ENCODE measurements around the gene LRRC43. TPM values are rescaled to one million over a fixed set of nuclear protein-coding genes. Genes with fewer than 3 reads are reported as not detected.
A peak's percentile ranks its signal among the peaks of the same experiment; 100 is the strongest.

Gene LRRC43
- total RNA-seq, 2 experiments from 2014 or later = not detected

DNA sequence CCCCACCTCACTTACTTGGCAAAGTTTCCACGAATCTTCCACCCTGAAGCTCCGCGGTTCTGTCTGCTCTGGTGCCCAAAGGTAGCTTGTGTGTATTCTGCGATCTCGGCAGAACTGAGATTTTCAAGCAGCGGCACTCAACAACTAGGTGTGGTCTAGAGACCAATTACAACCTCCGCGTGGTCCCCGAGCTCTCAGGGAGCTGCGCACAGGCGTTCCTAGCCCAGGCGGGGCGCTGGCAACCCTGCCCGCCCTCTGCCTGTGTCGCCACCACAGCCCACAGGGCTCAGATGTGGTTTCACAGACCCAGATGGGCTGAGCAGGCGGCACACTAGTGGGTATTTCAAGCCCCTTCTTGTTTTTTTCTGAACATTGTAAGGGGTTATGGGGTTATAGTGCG, 44.4 kb downstream of the LRRC43 start:
- intact Hi-C loops (cut with DNase I, micrococcal nuclease) = loop anchor here (2.0 to 5.0 kb wide), 4 partner anchors 17 to 745 kb away; partner anchors contain the start of genes DENR (in 1 of the 2), KNTC1 (in 1 of the 2) and RSRC2 (in 1 of the 2)
- POLR2A ChIA-PET = interaction anchor here (2.4 to 7.6 kb wide), 3 partner anchors 17 to 39 kb away, joined by 15 to 123 read pairs (median 49); partner anchors contain the start of gene VPS33A
- H3K4me1 ChIP-seq (ENCODE audit: insufficient read depth, low read length) = peaks cover 37% of the 10 kb centered on the region

DNA sequence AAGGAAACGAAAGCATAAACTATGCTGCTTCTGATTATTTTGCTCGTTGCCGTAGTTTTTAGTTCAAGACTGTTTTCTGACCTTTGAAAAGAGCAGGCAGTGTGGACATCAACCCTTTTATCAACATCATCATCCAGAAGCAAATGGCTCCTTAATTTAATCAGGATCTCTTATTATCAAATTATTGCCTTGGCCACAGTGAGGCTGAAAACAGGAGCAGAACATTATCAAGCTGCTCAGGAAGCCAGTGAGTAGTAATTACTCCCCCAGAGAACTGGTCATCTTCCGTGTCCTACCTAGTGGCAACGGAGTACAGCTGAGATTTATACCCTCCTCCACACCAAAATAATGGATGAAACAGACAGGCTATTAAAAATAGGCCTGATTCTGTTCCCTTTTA, 45.2 kb downstream of the LRRC43 start:
- H3K36me3 Mint-ChIP-seq (ENCODE audit: low read depth) = peaks cover 58% of the 10 kb centered on the region
- H3K27ac ChIP-seq (ENCODE audit: low read depth in 1 of 2, low read length in 2 of 2) = no peak overlapping the region
- H3K27me3 Mint-ChIP-seq = no peaks in the 10 kb centered on the region
- intact Hi-C loops (cut with DNase I, micrococcal nuclease) = loop anchor here in 1 of 2 experiments (1.0 to 5.0 kb wide), 4 partner anchors 37 to 744 kb away; partner anchors contain the start of genes DENR, KNTC1 and RSRC2
- peaks cover 34% of the 10 kb centered on the region for H3K4me1 Mint-ChIP-seq (ENCODE audit: low read depth)
- H3K36me3 ChIP-seq (ENCODE audit: insufficient read depth, low read length) = peaks cover 50% of the 10 kb centered on the region
- H3K27ac Mint-ChIP-seq = no peak overlapping the region
- ChIA-PET CTCF (interaction anchor here (3.4 kb wide), 1 partner anchor 38 kb away, joined by 24 read pairs; the partner anchor contains the start of gene VPS33A), POLR2A (interaction anchor here (3.6 to 7.6 kb wide), 2 partner anchors 17 to 39 kb away, joined by 49 to 123 read pairs; partner anchors contain the start of gene VPS33A)
- DNase-seq (peak in 1 of 14 experiments; percentile 28), ATAC-seq (ENCODE audit: poor library complexity) (no peak)
- peak overlapping the region; percentile 62 for H3K4me3 Mint-ChIP-seq
- no peaks in the 10 kb centered on the region for H3K27me3 ChIP-seq (ENCODE audit: control insufficient read depth in 1 of 2, insufficient read depth in 2 of 2, low read length in 2 of 2)
- H3K4me3 ChIP-seq (ENCODE audit: low read length) = no peak overlapping the region
- no peaks in the 10 kb centered on the region for H3K9me3 ChIP-seq (ENCODE audit: control insufficient read depth in 1 of 2, insufficient read depth in 1 of 2, low read length in 2 of 2)
- TF ChIP-seq, protein P1, sequence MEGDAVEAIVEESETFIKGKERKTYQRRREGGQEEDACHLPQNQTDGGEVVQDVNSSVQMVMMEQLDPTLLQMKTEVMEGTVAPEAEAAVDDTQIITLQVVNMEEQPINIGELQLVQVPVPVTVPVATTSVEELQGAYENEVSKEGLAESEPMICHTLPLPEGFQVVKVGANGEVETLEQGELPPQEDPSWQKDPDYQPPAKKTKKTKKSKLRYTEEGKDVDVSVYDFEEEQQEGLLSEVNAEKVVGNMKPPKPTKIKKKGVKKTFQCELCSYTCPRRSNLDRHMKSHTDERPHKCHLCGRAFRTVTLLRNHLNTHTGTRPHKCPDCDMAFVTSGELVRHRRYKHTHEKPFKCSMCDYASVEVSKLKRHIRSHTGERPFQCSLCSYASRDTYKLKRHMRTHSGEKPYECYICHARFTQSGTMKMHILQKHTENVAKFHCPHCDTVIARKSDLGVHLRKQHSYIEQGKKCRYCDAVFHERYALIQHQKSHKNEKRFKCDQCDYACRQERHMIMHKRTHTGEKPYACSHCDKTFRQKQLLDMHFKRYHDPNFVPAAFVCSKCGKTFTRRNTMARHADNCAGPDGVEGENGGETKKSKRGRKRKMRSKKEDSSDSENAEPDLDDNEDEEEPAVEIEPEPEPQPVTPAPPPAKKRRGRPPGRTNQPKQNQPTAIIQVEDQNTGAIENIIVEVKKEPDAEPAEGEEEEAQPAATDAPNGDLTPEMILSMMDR (IDR thresholded peaks at IDR 0.05) = no peak
- H3K4me1 ChIP-seq (ENCODE audit: insufficient read depth, low read length) = peaks cover 33% of the 10 kb centered on the region
- H3K9me3 Mint-ChIP-seq = no peaks in the 10 kb centered on the region

More for the DNA sequence above, 44.4 kb downstream of the LRRC43 start:
- DNase-seq (peak in 7 of 14 experiments; percentile 13 to 88 (median 41)), ATAC-seq (ENCODE audit: poor library complexity) (no peak)
- CTCF ChIA-PET = interaction anchor here (3.4 kb wide), 1 partner anchor 39 kb away, joined by 24 read pairs; the partner anchor contains the start of gene VPS33A
- TF ChIP-seq, protein P1 (IDR thresholded peaks at IDR 0.05) = no peak
- Mint-ChIP-seq H3K27me3 (no peaks in the 10 kb centered on the region), H3K4me1 (ENCODE audit: low read depth) (peaks cover 34% of the 10 kb centered on the region), H3K27ac (no peak overlapping the region), H3K36me3 (ENCODE audit: low read depth) (peaks cover 59% of the 10 kb centered on the region), H3K4me3 (peak overlapping the region; percentile 78), H3K9me3 (no peaks in the 10 kb centered on the region)
- Histone ChIP-seq H3K9me3 (ENCODE audit: control insufficient read depth in 1 of 2, insufficient read depth in 1 of 2, low read length in 2 of 2) (no peaks in the 10 kb centered on the region), H3K4me3 (ENCODE audit: low read length) (peak overlapping the region; percentile 49), H3K27me3 (ENCODE audit: control insufficient read depth in 1 of 2, insufficient read depth in 2 of 2, low read length in 2 of 2) (no peaks in the 10 kb centered on the region), H3K36me3 (ENCODE audit: insufficient read depth, low read length) (peaks cover 49% of the 10 kb centered on the region), H3K27ac (ENCODE audit: low read depth in 1 of 2, low read length in 2 of 2) (no peak overlapping the region)

DNA sequence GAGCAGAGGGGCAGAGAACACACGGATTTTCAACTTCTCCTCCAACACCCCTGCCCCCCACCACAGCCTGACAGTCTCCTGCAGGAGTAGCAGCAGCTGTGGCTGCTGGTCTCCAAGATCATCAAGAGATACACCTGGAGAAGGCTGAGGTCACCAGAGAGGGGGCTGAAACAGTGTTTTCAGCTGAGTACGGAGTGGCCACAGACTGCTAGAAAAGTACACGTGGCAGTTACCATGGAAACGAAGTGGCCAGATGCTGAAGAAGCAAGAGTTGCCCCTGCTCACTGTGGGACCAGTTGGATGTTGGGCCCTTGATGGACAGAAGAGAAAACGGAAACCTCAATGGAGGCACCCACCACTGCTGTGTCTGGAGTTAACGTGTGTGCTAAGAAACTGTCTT, 47.9 kb downstream of the LRRC43 start:
- H3K4me1 ChIP-seq (ENCODE audit: insufficient read depth, low read length) = peaks cover 13% of the 10 kb centered on the region
- TF ChIP-seq, protein P1 (IDR thresholded peaks at IDR 0.05) = no peak
- intact Hi-C loops (cut with DNase I, micrococcal nuclease) = loop anchor here in 1 of 2 experiments (10.0 kb wide), 1 partner anchor 1744 kb away; the partner anchor contains the start of genes CCDC92 and ZNF664
- no peaks in the 10 kb centered on the region for H3K27me3 ChIP-seq (ENCODE audit: control insufficient read depth in 1 of 2, insufficient read depth in 2 of 2, low read length in 2 of 2)
- DNase-seq (no peak), ATAC-seq (ENCODE audit: poor library complexity) (no peak)
- Mint-ChIP-seq H3K27ac (no peak overlapping the region), H3K9me3 (no peaks in the 10 kb centered on the region), H3K4me3 (no peak overlapping the region), H3K4me1 (ENCODE audit: low read depth) (peaks cover 18% of the 10 kb centered on the region), H3K27me3 (no peaks in the 10 kb centered on the region), H3K36me3 (ENCODE audit: low read depth) (peaks cover 66% of the 10 kb centered on the region)
- no peak overlapping the region for H3K4me3 ChIP-seq (ENCODE audit: low read length)
- ChIA-PET POLR2A (interaction anchor here (7.6 kb wide), 1 partner anchor 14 kb away, joined by 123 read pairs; no protein-coding TSS in a partner anchor), CTCF (no interaction called here)
- H3K36me3 ChIP-seq (ENCODE audit: insufficient read depth, low read length) = peaks cover 60% of the 10 kb centered on the region
- no peaks in the 10 kb centered on the region for H3K9me3 ChIP-seq (ENCODE audit: control insufficient read depth in 1 of 2, insufficient read depth in 1 of 2, low read length in 2 of 2)
- H3K27ac ChIP-seq (ENCODE audit: low read depth in 1 of 2, low read length in 2 of 2) = no peak overlapping the region

Measured in CD4-positive, alpha-beta T cell (primary cell).